GM04504 (cell line): ENCODE results near the gene CDCP2.
A peak's percentile ranks its signal among the peaks of the same experiment; 100 is the strongest.

Experiments
- DNase-seq: peaks from one replicate; pipeline ENCODE4 v3.0.0-alpha.2; 2012; ENCODE audit warnings: low read depth

The CDCP2 gene

GRCh38 chr1:54136963-54137533, 15.8 kb downstream of the CDCP2 start:
- DNase-seq = no peak

GRCh38 chr1:54136269-54136896, 16.4 kb downstream of the CDCP2 start:
- DNase-seq = no peak

- no peak for DNase-seq
Measured at GRCh38 chr1:54135436-54136120, 17.2 kb downstream of the CDCP2 start.

- no peak for DNase-seq
Measured at GRCh38 chr1:54134295-54134694, 18.5 kb downstream of the CDCP2 start.

- DNase-seq = no peak
Measured at GRCh38 chr1:54132495-54132894, 20.3 kb downstream of the CDCP2 start.

GRCh38 chr1:54131419-54131818, 21.4 kb downstream of the CDCP2 start:
- DNase-seq = no peak

GRCh38 chr1:54129858-54130257, 22.9 kb downstream of the CDCP2 start:
- no peak for DNase-seq

GRCh38 chr1:54127594-54128300, 25.1 kb downstream of the CDCP2 start:
- no peak for DNase-seq

- DNase-seq = no peak
Measured at GRCh38 chr1:54126271-54126815, 26.5 kb downstream of the CDCP2 start.

GRCh38 chr1:54125386-54126070, 27.3 kb downstream of the CDCP2 start:
- DNase-seq = no peak

- DNase-seq = no peak
Measured at GRCh38 chr1:54124906-54125305, 27.9 kb downstream of the CDCP2 start.

- DNase-seq = no peak
Measured at GRCh38 chr1:54124472-54124871, 28.3 kb downstream of the CDCP2 start.

GRCh38 chr1:54122992-54123391, 29.8 kb downstream of the CDCP2 start:
- no peak for DNase-seq

- DNase-seq = no peak
Measured at GRCh38 chr1:54122135-54122751, 30.6 kb downstream of the CDCP2 start.

- peak; percentile 54 for DNase-seq
Measured at GRCh38 chr1:54121482-54122134, 31.2 kb downstream of the CDCP2 start.

GRCh38 chr1:54120698-54121481, 31.9 kb downstream of the CDCP2 start:
- DNase-seq = no peak

GRCh38 chr1:54120018-54120697, 32.6 kb downstream of the CDCP2 start:
- DNase-seq = no peak

- no peak for DNase-seq
Measured at GRCh38 chr1:54118704-54119103, 34.1 kb downstream of the CDCP2 start.

GRCh38 chr1:54117815-54118563, 34.8 kb downstream of the CDCP2 start:
- DNase-seq = no peak
